Suppressor macrophage (primary cell): Measurements from ENCODE around the gene DUOXA1.
"Not testable (repeated sequence)": the region's sequence is repeated elsewhere in the genome, so short reads cannot be mapped to it uniquely, and the experiment has no call there.

Experiments
- DNase-seq, 4 experiments: peaks; one replicate each; pipeline ENCODE4 v3.0.0-alpha.2; 2020 to 2022

Gene DUOXA1

DNA sequence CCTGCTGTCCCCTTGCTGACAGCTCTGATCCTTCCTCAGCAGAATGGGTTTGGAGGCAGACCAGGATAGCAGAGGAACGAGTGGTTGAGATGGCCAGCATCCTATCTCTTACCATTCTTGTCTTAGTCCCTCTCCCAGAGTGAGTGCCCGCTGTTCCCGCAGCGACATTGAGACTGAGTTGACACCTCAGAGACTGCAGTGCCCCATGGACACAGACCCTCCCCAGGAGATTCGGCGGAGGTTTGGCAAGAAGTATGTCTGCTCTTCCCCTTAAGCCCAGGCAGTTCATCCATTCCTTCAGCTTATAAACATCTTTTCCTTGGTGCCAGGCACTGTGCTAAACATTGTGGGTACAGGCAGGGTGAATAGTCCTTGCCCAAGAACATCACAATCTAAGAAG lies 21.3 kb upstream of the DUOXA1 start:
- DNase-seq = no peak

DNA sequence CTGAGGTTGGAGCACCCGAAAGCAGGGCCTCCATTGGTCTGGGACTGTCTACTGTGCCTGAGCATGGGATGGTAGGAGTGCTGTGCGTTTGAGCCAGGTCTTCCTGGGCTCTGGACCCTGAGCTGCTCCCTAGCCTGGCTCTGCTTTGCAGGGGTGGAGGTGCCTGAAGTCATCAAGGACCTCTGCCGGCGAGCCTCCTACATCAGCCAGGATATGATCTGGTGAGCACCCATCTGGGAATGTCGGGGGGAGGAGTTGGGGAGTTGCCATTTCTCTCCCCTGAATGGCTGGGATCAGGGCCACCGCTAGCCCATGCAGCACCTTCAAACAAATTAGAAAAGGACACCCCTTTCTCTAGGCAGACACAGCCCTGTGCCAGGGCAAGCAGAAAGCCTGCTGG lies 20.8 kb upstream of the DUOXA1 start:
- DNase-seq = no peak

DNA sequence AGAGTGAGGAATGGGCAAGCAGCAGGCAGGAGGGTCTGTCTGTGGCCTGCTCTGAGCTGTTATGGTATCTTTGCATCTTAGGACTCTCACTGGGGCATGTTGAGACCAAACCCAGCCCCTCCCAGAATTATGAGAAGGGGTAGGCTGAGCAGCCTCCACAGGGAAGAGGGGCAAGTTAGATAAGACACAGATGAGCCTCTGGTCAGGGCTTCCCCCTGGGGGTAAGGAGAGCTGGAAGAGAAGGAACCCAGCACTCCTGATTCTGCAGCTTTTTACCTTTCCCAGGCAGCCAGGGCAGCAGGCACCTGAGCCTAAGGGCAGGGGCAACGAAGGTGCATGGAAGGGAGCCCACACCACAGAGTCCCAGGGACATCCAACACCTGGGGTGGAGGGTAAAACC lies 19.4 kb upstream of the DUOXA1 start:
- DNase-seq = no peak

DNA sequence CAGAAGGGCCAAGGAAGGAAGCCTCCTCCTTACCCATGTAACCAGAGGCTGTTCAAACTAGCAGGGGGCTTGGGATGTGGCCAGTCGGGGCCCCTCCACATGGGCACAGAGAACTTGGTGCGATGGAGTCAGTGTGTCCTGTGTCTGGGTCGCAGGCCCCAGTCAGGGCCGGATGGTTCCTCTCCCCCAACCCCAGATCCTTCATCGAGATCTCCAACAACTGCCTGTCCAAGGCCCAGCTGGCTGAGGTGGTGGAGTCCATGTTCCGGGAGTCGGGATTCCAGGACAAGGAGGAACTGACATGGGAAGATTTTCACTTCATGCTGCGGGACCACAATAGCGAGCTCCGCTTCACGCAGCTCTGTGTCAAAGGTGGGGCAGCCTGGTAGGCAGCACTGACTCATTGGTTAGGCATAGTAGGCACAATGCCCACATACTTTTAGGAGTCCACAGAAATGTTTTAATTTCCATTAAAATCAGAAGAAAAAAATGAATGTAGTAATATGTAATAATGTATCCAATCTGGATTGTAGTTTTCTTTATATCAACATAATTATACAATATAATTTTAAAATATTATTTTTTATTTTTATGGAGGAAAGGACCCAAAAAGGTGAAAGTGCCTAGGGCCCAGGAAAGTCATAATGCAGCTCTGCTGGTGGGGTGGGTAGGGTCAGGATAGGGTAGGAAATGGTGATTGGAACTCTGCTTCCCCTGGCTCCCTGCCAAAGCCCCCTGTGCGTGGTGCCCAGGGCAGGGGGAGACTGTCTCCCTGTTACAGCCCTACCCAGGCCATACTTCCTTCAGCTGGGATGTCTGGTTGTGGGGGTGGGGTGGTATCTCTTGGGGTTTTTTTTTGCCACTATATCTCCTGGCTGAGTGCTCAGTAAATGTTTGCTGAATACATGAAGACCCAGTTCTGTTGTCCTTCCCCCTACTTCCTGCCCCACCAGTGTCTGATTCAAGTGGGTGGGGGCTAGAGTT lies 18.7 kb upstream of the DUOXA1 start:
- DNase-seq = no peak

DNA sequence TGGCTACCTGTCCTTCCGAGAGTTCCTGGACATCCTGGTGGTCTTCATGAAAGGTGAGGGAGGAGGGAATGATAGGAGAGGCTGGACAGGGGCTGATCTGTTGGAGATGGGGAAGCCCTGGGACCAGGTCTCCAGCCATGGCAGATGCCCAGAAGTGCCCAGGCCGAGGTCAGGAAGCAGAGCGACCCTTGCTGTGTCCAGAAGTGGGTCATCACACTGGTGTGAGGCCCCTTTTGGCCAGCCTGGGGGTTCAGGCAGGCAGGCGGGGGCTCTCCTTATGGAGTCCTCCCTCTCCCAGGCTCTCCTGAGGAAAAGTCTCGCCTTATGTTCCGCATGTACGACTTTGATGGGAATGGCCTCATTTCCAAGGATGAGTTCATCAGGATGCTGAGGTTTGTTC lies 17.9 kb upstream of the DUOXA1 start:
- no peak for DNase-seq

DNA sequence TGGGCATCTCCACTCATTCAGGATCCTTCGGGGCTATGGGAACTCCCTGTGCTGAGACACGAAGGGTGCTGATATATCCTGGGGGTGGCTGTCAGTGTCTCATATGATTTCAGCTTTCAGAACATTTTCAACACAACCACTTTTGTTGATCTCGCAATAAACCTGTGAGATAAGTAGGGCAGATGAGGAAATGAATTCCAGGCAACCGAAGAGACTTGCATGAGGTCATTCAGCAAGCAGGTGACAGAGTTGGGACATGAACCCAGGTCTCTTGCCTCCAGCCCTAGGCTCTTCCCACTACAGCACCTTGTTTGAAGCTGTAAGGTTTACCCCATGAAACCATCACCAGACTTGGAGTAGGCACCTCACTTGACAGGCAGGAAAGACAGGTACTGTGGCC lies 16.7 kb upstream of the DUOXA1 start:
- DNase-seq = peak; percentile 19 to 54 (median 44)

DNA sequence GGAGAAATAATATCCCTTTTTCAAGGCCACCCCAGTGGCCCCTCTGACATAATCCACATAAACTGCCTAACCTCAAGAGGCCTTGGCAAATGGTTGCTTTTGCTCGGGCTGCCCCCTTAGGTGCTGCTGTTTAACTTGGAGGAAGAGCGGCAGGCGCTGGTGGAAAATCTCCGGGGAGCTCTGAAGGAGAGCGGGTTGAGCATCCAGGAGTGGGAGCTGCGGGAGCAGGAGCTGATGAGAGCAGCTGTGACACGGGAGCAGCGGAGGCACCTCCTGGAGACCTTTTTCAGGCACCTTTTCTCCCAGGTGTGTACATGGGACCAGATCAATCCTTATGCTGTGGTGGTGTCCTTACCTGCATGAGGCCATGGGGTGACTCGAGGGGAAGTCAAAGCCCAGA lies 15.1 kb upstream of the DUOXA1 start:
- no peak for DNase-seq

DNA sequence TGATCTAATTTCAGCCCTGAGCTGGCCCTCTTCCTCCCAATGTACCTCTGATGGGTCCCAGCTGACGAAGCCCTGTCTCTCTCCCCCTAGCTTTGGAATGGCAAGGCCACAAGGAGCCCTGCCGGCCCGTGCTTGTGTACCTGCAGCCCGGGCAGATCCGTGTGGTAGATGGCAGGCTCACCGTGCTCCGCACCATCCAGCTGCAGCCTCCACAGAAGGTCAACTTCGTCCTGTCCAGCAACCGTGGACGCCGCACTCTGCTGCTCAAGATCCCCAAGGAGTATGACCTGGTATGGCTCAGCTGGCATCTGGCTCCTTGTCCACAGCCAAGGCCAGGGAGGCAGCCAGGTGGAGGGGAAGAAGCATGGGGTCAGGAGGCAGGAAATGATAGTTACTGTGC lies 14.3 kb upstream of the DUOXA1 start:
- DNase-seq = no peak

DNA sequence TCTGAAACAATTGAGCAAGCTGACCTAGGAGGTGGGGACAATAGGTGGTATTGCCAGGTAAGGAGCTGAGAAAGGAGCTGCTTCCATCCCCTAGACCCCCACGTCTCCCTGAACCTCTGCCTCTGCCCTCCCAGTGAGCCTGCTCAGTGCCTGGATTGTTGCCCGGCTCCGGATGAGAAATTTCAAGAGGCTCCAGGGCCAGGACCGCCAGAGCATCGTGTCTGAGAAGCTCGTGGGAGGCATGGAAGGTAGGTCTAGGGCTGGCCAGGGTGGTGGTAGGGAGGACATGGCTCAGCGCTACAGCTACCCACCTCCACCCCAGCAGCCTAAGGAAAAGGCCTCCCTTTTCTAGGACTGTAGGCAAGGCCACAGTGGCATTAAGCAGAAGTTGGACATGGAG lies 13.4 kb upstream of the DUOXA1 start:
- DNase-seq = no peak

DNA sequence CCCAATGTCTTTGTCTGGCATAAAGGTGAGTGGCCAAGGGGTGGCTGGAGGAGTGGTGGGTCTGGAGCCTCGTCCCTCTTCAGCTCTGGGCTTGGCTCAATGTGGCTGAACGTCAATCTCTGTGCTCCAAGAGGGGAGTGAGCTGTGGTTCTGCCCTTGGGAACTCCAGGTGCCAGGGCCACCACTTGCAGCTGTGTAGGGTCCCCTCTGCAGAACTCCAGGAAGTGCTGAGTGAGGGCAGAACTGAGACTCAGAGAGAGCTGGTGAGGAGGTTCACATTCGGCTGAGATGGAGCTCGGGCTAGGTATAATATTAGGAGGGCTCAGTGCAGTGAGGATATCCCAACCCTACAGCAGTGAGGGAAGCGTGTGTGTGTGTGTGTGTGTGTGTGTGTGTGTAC lies 11.7 kb upstream of the DUOXA1 start:
- no peak for DNase-seq

DNA sequence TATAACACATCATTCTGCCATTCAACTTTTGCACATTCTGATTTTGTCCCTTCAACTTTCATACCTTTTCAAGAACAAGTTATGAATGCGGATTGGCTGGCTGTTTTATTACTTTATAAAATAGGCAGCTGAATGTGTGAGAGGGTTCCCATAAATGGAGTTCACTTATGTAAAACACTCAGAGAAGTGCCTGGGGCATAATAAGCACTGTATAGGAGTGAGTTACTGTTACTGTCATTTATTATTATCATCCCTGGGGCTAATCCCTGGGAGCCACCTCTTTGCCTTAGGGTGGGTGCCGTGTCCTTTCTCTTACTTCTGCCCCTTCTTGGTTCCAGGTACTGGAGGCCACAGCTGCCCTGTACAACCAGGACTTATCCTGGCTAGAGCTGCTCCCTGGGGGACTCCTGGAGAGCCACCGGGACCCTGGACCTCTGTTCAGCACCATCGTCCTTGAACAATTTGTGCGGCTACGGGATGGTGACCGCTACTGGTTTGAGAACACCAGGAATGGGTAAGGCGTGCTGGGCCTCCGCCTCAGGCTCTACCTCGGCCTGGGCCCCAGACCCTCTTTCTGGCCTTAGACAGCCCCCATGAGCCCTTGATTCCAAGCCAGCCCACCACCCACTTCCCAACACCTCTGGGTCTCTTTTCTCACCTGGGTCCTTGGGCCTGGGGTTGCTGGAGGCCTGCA lies 11.0 kb upstream of the DUOXA1 start:
- no peak for DNase-seq

DNA sequence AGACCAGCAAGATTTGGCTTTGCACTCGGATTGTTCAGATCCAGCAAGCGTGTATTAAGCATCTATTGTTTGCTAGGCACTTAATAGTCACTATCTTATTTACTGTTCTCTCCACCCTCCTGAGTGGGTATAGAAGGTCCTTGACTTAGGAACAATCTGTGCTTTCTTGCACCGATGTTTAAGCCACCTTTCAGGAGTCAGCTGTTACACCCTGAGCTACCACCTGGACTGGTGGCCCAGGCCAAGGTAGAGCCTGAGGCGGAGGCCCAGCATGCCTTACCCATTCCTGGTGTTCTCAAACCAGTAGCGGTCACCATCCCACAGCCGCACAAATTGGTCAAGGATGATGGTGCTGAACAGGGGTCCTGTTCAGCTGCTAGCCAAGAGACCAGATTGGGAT lies 10.1 kb upstream of the DUOXA1 start:
- DNase-seq = no peak

DNA sequence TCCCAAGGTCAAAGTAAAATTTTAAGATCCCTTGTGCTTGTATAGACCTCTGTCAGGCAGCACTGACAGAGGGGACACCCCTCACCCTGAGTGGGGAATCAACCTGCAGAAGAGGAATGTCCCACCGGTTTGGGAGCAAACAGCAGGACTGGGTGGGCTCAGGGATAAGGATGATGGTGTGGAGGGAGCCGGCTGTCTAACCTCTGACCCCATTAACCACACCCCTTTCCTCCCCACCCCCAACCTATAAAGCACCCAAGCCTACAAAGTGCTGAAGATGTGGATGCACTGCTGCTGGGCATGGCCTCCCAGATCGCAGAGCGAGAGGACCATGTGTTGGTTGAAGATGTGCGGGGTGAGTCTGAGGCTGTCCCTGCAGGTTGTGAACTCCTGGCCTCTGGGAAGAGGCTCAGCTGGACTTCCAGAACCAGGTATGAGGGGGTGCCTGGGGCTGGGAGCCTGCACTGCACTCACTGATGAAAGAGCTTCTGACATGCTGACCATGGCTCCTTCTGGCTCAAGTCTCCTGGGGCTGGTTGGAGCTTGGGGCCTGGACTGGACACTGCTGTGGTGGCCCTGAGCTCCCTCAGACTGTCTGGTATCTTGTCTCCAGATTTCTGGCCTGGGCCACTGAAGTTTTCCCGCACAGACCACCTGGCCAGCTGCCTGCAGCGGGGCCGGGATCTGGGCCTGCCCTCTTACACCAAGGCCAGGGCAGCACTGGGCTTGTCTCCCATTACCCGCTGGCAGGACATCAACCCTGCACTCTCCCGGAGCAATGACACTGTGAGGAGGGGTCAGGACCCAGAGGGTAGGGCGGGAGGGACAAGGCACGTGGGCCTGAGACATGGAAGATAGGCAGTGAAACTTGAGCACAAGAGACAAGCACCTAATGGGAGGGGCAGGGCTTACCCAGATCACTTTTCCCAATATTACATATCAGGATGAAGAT lies 9.4 kb upstream of the DUOXA1 start:
- no peak for DNase-seq

DNA sequence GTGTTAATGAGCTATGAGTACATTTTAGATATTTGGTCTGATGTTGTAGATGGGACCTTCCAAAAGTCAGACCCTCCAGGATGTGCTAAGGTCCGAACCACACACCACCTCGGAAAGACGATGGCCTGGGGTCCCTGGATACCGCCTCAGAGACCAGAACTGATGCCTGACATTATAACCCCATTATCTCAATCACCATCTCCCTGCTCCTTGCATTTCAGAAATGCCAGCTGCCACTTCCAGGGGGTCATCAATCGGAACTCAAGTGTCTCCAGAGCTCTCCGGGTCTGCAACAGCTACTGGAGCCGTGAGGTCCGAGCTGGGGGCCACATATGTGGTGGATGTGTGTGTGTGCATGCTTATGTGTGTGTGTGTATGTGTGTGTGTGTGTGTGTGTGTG lies 8.0 kb upstream of the DUOXA1 start:
- no peak for DNase-seq

DNA sequence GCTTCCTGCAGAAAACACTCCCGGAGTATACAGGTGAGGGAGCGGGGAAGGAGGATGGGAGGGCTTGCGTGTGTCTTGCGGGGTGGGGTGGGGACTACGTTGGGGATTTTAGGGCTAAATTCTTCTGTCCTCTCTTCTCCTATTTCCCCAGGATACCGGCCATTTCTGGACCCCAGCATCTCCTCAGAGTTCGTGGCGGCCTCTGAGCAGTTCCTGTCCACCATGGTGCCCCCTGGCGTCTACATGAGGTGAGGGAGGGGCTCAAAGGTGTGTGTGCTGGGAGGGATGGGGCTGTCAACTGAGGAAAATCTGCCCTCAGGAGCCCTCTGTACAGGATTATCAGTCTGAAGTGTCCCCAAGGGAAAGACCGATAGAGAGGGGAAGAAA lies 6.7 kb upstream of the DUOXA1 start:
- DNase-seq = no peak

DNA sequence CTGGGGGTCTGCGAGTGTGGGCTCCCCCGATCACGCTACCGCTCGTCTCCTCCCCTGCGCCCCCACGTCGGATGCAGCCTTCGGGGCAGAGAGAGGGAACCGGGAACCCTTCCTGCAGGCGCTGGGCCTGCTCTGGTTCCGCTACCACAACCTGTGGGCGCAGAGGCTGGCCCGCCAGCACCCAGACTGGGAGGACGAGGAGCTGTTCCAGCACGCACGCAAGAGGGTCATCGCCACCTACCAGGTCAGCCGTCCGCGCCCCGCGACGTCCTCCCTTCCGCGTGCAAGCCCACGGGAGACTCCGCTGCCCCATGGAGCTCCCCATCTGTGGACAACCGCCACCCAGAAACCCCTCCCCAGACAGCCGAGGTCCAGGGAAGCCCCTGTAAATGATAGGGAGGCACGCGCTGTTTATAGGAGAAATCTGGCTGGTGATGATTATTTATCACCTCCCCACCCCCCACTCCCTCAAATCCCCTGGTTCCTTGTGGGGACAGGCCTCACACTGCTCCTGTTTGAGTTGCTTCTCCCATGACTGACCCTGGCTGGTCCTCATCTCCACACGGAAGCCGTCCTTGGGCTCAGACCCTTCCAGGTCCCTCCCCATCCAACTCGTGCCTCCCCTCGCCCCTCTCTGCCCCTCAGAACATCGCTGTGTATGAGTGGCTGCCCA lies 6.2 kb upstream of the DUOXA1 start:
- not testable (repeated sequence) for DNase-seq

DNA sequence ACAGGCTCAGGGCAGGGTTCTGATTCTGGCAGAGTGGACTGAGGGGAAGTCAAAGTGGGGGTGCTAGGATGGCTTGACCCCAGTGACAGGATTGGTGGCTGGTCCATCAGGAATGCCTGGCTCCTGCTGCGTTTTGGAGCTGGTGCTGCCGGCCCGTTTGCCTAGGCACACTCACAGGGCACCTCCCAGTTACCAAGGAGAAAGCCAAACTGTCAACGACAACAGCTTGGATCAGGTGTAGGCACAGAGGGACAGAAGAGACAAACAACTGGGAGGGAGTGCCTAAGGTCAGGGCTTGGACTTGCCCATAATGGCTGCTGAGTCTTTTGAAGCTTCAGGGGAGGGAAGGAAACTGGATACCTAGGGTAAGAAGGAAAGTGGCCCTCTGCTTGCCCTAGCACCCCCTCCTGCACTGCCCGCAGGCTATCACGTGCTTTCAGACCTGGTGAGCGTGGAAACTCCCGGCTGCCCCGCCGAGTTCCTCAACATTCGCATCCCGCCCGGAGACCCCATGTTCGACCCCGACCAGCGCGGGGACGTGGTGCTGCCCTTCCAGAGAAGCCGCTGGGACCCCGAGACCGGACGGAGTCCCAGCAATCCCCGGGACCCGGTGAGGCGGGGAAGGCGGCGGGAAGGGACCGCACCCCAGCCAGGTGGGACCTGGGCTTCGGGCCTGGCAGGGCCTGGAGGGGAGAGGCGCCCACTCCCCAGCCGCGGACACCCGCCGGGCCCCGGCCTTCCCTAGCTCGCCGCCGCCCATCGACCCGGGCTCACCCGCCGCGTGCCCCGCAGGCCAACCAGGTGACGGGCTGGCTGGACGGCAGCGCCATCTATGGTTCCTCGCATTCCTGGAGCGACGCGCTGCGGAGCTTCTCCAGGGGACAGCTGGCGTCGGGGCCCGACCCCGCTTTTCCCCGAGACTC lies 5.3 kb upstream of the DUOXA1 start:
- DNase-seq = peak in 2 of 4 experiments; percentile 32 to 57

DNA sequence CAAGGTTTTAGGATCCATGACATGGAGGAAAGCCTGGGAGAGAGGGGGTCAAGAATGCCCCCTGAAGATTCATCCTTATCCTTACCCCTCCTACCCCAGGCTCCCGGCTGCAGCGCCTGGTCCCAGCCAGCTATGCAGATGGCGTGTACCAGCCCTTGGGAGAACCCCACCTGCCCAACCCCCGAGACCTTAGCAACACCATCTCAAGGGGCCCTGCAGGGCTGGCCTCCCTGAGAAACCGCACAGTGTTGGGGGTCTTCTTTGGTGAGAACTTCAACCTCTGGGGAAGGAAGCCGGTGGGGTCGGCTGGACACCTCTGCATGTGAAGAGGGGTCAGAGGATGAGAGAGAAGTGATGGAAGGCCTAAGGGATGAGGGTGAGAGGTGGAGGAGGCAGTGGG lies 4.4 kb upstream of the DUOXA1 start:
- no peak for DNase-seq

DNA sequence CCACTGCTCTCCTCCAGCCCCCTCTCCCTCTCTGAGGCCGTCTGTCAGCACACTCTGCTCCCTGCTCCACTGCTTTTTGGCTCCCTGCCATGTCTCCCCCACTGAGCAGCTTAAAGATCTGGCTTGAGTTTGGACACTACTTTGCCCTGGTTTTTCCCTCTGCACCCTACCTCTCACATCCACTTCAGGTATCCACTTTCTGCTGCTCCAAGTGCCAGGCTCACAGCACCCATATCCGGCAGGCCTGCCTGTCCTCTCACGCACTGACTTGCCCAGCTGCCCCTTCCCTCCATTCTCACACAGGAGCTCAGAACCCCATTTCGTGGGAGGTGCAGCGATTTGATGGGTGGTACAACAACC lies 3.9 kb upstream of the DUOXA1 start:
- no peak for DNase-seq

DNA sequence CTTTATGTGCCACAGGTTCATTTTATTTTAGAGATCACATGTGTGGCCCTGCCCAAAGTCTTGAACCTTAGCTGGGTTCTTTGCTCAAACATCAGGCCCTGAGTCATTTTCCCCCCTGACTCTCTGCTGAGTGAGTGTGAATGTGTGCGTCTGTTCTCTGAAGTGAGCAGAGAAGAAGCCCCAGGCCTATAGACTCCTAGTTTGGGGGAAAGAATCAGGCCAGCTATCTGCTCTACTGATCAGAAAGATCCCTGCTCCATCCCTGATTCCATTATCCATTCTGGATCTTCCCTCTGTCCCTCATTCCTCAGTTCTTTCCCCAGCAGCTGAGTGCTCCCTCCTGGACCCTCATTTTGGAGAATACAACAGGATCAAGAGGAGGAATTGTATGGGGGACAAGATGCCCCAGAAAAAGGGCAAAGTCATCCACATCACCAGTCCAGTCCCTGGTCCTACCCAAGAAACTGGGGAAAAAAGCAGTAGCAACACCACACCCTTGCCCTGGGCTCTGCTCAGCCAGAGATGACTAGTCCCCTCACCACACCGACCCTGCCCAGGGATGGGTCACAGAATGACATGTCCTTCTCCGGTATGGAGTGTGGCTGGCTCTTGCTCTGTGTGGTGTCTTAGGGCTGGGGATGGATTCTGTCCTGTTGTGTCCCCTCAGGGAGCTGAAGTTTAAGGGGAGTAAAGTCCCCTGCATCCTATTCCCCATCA lies 3.3 kb upstream of the DUOXA1 start:
- no peak for DNase-seq

DNA sequence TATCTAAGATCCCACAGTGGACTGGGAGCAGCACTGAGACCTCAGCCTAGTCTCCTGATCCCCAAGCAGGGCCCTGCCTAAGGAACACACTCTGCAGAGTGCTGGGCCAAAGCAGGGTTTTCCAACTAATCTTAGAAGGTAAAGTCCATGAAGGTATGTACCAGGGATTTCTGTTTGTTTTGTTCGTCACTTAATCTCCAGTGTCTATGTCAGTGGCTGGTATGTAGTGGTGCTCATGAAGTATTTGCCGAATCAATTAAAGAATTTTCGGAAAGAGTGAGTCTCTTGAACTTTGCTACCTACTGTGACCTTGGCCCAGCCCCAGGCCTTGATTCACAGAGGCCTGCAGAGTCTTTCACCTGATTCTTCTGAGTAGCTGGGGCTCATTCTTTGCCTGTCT lies 1.8 kb upstream of the DUOXA1 start:
- no peak for DNase-seq
